H9 (cell line): ENCODE measurements around the gene MLLT3. TPM values are rescaled to one million over a fixed set of nuclear protein-coding genes. Genes with fewer than 3 reads are reported as not detected.

Source experiments
- DNase-seq: peaks from one replicate; pipeline ENCODE4 v3.0.0-alpha.2; 2017
- H2AFZ ChIP-seq: one replicate; pipeline ENCODE4 v1.6.1; 2013; ENCODE audit warnings: mild to moderate bottlenecking, low read length, control low read depth, moderate library complexity
- H2AK5ac ChIP-seq: 2 replicates; pipeline ENCODE4 v1.6.1; 2013; ENCODE audit warnings: low read length, control low read depth, mixed read lengths; ENCODE audit not compliant: insufficient read length
- H2BK120ac ChIP-seq: one replicate; pipeline ENCODE4 v1.6.1; 2013; ENCODE audit warnings: low read depth, mild to moderate bottlenecking, low read length, control low read depth, inconsistent platforms; ENCODE audit not compliant: poor library complexity, severe bottlenecking
- H2BK12ac ChIP-seq: 2 replicates; pipeline ENCODE4 v1.6.1; 2013; ENCODE audit warnings: low read length, control low read depth, mixed read lengths, low read depth; ENCODE audit not compliant: insufficient read length
- H2BK15ac ChIP-seq: 2 replicates; pipeline ENCODE4 v1.6.1; 2013; ENCODE audit warnings: low read depth, low read length, control low read depth
- H2BK20ac ChIP-seq: one replicate; pipeline ENCODE4 v1.6.1; 2013; ENCODE audit warnings: low read depth, mild to moderate bottlenecking, low read length, control low read depth, inconsistent platforms; ENCODE audit not compliant: poor library complexity, severe bottlenecking
- H2BK5ac ChIP-seq: 2 replicates; pipeline ENCODE4 v1.6.1; 2013; ENCODE audit warnings: low read length, control low read depth, mixed read lengths; ENCODE audit not compliant: insufficient read length
- H3K14ac ChIP-seq: 2 replicates; pipeline ENCODE4 v1.6.1; 2013; ENCODE audit warnings: low read length, control low read depth; ENCODE audit not compliant: insufficient read depth
- H3K18ac ChIP-seq: 2 replicates; pipeline ENCODE4 v1.6.1; 2013; ENCODE audit warnings: low read depth, mild to moderate bottlenecking, mixed read lengths, low read length, control low read depth; ENCODE audit not compliant: insufficient read length
- H3K23ac ChIP-seq: 2 replicates; pipeline ENCODE4 v1.6.1; 2013; ENCODE audit warnings: low read length, control low read depth, mixed read lengths, low read depth; ENCODE audit not compliant: insufficient read length
- H3K23me2 ChIP-seq: 2 replicates; pipeline ENCODE4 v1.6.1; 2013; ENCODE audit warnings: low read depth, mild to moderate bottlenecking, mixed read lengths, low read length, control low read depth; ENCODE audit not compliant: insufficient read length, poor library complexity, severe bottlenecking
- H3K27ac ChIP-seq: 2 replicates; pipeline ENCODE4 v1.5.1; 2013; ENCODE audit warnings: low read length, control low read depth, mixed read lengths, low read depth; ENCODE audit not compliant: insufficient read length
- H3K27me3 ChIP-seq: 2 replicates; pipeline ENCODE4 v1.6.1; 2013; ENCODE audit warnings: low read length, control low read depth, inconsistent platforms; ENCODE audit not compliant: insufficient read depth
- H3K4ac ChIP-seq: 2 replicates; pipeline ENCODE4 v1.6.1; 2013; ENCODE audit warnings: low read depth, mild to moderate bottlenecking, control low read depth, inconsistent platforms, low read length, moderate library complexity
- H3K4me1 ChIP-seq: 2 replicates; pipeline ENCODE4 v1.6.1; 2013; ENCODE audit warnings: low read length, control low read depth, inconsistent platforms; ENCODE audit not compliant: insufficient read depth
- H3K4me2 ChIP-seq: 2 replicates; pipeline ENCODE4 v1.6.1; 2013; ENCODE audit warnings: low read length, control low read depth, mixed read lengths; ENCODE audit not compliant: insufficient read length, insufficient read depth
- H3K56ac ChIP-seq: 2 replicates; pipeline ENCODE4 v1.6.1; 2013; ENCODE audit warnings: low read depth, mild to moderate bottlenecking, mixed read lengths, low read length, control low read depth; ENCODE audit not compliant: insufficient read length
- H3K79me1 ChIP-seq: 2 replicates; pipeline ENCODE4 v1.6.1; 2013; ENCODE audit warnings: low read depth, mild to moderate bottlenecking, moderate library complexity, low read length, control low read depth, inconsistent platforms; ENCODE audit not compliant: insufficient read depth, poor library complexity, severe bottlenecking
- H3K79me2 ChIP-seq: 2 replicates; pipeline ENCODE4 v1.6.1; 2013; ENCODE audit warnings: low read length, control low read depth, inconsistent platforms; ENCODE audit not compliant: insufficient read depth
- H3K9ac ChIP-seq: 2 replicates; pipeline ENCODE4 v1.6.1; 2013; ENCODE audit warnings: low read length, control low read depth, mixed read lengths; ENCODE audit not compliant: insufficient read length; ENCODE audit errors: extremely low read depth
- H3K9me3 ChIP-seq: one replicate; pipeline ENCODE4 v1.6.1; 2013; ENCODE audit warnings: low read depth, low read length, inconsistent platforms; ENCODE audit not compliant: control insufficient read depth
- H3T11ph ChIP-seq: one replicate; pipeline ENCODE4 v1.6.1; 2013; ENCODE audit warnings: mild to moderate bottlenecking, low read length, control low read depth, inconsistent platforms
- H4K20me1 ChIP-seq: one replicate; pipeline ENCODE4 v1.6.1; 2013; ENCODE audit not compliant: control insufficient read depth, insufficient read length, insufficient read depth
- H4K5ac ChIP-seq: 2 replicates; pipeline ENCODE4 v1.6.1; 2013; ENCODE audit warnings: low read depth, mild to moderate bottlenecking, mixed read lengths, low read length, control low read depth; ENCODE audit not compliant: insufficient read length
- H4K8ac ChIP-seq: replicated peaks from 2 replicates; pipeline ENCODE4 v1.6.1; 2013; ENCODE audit warnings: low read length, control low read depth, mixed read lengths, low read depth; ENCODE audit not compliant: insufficient read length
- H4K91ac ChIP-seq: 2 replicates; pipeline ENCODE4 v1.6.1; 2013; ENCODE audit warnings: low read depth, mild to moderate bottlenecking, moderate library complexity, mixed read lengths, low read length, control low read depth; ENCODE audit not compliant: insufficient read length
- H3K27ac Mint-ChIP-seq, 3 experiments: 2 replicates in 2 of 3; 3 replicates in 1 of 3; pipeline ENCODE4 v1.8.0; 2020 to 2021; ENCODE audit warnings: mixed read lengths in 3 of 3, mild to moderate bottlenecking in 1 of 3, moderate library complexity in 1 of 3
- H3K27me3 Mint-ChIP-seq: 2 replicates; pipeline ENCODE4 v1.8.0; 2021; ENCODE audit warnings: low read depth, mild to moderate bottlenecking, moderate library complexity, mixed read lengths
- H3K36me3 Mint-ChIP-seq, 3 experiments: 2 replicates in 2 of 3; 3 replicates in 1 of 3; pipeline ENCODE4 v1.8.0; 2020 to 2021; ENCODE audit warnings: low read depth in 3 of 3, mixed read lengths in 3 of 3; ENCODE audit not compliant: insufficient read depth in 1 of 3
- H3K4me1 Mint-ChIP-seq, 2 experiments: 2 replicates each; pipeline ENCODE4 v1.8.0; 2020; ENCODE audit warnings: mixed read lengths in 2 of 2
- H3K4me3 Mint-ChIP-seq, 2 experiments: 2 replicates in 1 of 2; 3 replicates in 1 of 2; pipeline ENCODE4 v1.8.0; 2020 to 2021; ENCODE audit warnings: mild to moderate bottlenecking in 2 of 2, mixed read lengths in 2 of 2, moderate library complexity in 1 of 2
- H3K9me3 Mint-ChIP-seq, 2 experiments: 2 replicates in 1 of 2; 3 replicates in 1 of 2; pipeline ENCODE4 v1.8.0; 2020; ENCODE audit warnings: mild to moderate bottlenecking in 2 of 2, mixed read lengths in 2 of 2, moderate library complexity in 1 of 2
- CTCF ChIP-seq: fragments of 200-600 bp; sonication (generic); conservative IDR thresholded peaks from 3 replicates; pipeline ENCODE4 v1.8.0; 2021; ENCODE audit warnings: antibody characterized with exemption, mild to moderate bottlenecking
- WGBS: extraction: QIAGEN DNeasy Blood & Tissue Kit; methylation state at CpG from one replicate; pipeline ENCODE4 v1.1.7; 2013; ENCODE audit warnings: missing lambda C conversion rate, low lambda C conversion rate, mixed read lengths; ENCODE audit not compliant: insufficient read length; ENCODE audit errors: extremely low coverage; 5-methylcytosine and 5-hydroxymethylcytosine counted together
- total RNA-seq: library from RNA; stranded (reverse); gene quantifications from 2 replicates; pipeline ENCODE4 v1.2.1, GENCODE V29; 2021

The MLLT3 gene
- total RNA-seq, 1 experiment from 2014 or later, result 3.9 TPM

- no peak overlapping the region for H3K56ac ChIP-seq
- no peak overlapping the region for H2BK15ac ChIP-seq
- no peak for DNase-seq
- H3T11ph ChIP-seq, result no peak overlapping the region
- H3K9me3 Mint-ChIP-seq, result no peaks in the 10 kb centered on the region
- H2BK12ac ChIP-seq, result no peak overlapping the region
- H3K4ac ChIP-seq, result no peak overlapping the region
- no peak for TF ChIP-seq CTCF
- no peak overlapping the region for H3K4me2 ChIP-seq
- no peaks in the 10 kb centered on the region for H3K23me2 ChIP-seq
- H3K36me3 Mint-ChIP-seq, result no peaks in the 10 kb centered on the region
- no peaks in the 10 kb centered on the region for H3K79me1 ChIP-seq
- H3K9ac ChIP-seq, result no peak overlapping the region
- no peak overlapping the region for H2AK5ac ChIP-seq
- no peaks in the 10 kb centered on the region for H3K27me3 Mint-ChIP-seq
- no peaks in the 10 kb centered on the region for H3K9me3 ChIP-seq
- no peak overlapping the region for H3K23ac ChIP-seq
- H4K20me1 ChIP-seq, result no peaks in the 10 kb centered on the region
- no peak overlapping the region for H4K91ac ChIP-seq
- no CpG with 5 or more reads among the region's 2 CpGs for WGBS
- no peaks in the 10 kb centered on the region for H3K79me2 ChIP-seq
- H3K18ac ChIP-seq, result no peak overlapping the region
- H2BK120ac ChIP-seq, result no peak overlapping the region
- no peak overlapping the region for H2AFZ ChIP-seq
- H3K4me1 ChIP-seq, result peaks cover 4% of the 10 kb centered on the region; the same call in 1 of the 2 replicates
- no peak overlapping the region for H2BK20ac ChIP-seq
- H3K4me1 Mint-ChIP-seq, result peaks cover 25 to 30% of the 10 kb centered on the region in 2 experiments
- H3K27me3 ChIP-seq, result no peaks in the 10 kb centered on the region; the same call in 1 of the 2 replicates
- no peak overlapping the region; a peak in 1 of 7 replicates for H3K27ac Mint-ChIP-seq
- H4K8ac ChIP-seq, result no peak overlapping the region
- no peak overlapping the region for H3K27ac ChIP-seq
- H3K4me3 Mint-ChIP-seq, result peak overlapping the region in 1 of 2 experiments; percentile 40; a peak in 1 of 5 replicates
- H3K14ac ChIP-seq, result no peak overlapping the region
- no peak overlapping the region for H4K5ac ChIP-seq
- no peak overlapping the region for H2BK5ac ChIP-seq
Measured at GRCh38 chr9:20357037-20357432, 265.3 kb downstream of the MLLT3 start.
